HG02763 (cell line): ENCODE measurements around the gene TAS1R1.
A peak's percentile ranks its signal among the peaks of the same experiment; 100 is the strongest.

ENCODE experiments used
- ATAC-seq: cut with Tn5 transposase; IDR thresholded peaks from one replicate; pipeline ENCODE4 v1.9.1; 2021; ENCODE audit warnings: mild to moderate bottlenecking, moderate library complexity; ENCODE audit not compliant: unreplicated experiment

The TAS1R1 gene

DNA sequence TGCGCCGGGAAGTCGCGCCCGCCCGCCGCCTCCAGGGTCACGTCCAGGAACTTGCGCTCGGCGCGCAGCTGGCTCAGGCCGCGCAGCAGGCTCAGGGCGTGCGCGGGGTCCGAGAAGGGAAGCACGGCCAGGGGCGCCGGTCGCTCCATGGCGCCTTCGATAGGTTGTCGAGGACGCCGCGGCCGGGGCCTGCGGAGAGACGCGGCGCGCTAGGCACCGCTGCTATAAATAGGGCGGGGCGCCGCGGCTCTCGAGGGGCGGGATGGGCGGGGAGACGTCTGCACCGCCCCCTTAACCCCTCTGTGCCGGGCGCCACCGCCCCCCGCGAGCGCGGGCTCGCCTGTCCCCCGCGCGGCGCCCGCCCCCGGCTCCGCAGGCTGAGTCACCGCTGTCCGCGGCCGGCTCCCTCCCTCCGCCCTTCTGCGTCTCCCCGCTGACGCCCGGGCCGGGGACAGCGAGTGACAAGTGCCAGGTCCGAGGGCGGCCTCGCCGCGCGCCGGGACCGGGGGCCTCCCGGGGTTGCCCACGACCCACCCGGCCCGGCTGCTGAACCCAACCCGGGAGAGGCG lies 47.6 kb downstream of the TAS1R1 start, which contains the start of gene KLHL21:
TSS of gene KLHL21 (minus strand) at position 201 of the 569 bp plus-strand sequence. CDS start at position 149, 52 bp downstream.
- peak; percentile 52 for ATAC-seq

DNA sequence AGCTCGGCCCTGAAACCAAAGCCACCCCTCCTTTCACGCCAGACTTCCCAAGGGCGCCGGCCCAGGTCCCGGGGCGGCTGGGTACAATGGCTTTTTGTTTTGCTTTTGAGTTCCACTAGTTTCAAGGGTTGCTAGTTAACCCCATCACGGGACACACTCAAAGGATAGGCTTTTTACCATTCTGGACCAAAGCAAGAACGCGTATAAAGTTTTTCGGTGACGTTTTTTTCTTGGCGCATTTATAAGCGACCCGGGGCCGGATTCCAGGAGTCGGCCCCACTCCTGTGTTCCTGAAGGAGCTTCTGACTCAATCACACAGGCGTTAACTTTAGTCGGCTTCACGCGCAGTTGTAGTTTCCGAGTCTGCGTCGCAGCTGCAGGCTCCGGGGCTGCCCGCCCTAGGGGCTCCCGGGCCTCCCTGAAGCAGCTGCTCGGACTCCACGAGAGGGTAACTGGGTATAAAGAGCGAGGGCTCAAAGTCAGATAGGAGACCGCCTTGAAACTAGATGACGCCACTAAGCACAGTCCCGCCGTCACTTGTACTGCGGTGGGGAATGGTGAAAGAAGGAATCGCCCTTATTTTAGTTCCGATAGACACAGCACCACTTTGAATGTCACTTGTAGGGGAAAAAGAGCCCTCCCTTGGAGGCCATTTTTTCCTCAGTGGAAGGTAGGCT lies 48.3 kb downstream of the TAS1R1 start:
- peak; percentile 11 for ATAC-seq

DNA sequence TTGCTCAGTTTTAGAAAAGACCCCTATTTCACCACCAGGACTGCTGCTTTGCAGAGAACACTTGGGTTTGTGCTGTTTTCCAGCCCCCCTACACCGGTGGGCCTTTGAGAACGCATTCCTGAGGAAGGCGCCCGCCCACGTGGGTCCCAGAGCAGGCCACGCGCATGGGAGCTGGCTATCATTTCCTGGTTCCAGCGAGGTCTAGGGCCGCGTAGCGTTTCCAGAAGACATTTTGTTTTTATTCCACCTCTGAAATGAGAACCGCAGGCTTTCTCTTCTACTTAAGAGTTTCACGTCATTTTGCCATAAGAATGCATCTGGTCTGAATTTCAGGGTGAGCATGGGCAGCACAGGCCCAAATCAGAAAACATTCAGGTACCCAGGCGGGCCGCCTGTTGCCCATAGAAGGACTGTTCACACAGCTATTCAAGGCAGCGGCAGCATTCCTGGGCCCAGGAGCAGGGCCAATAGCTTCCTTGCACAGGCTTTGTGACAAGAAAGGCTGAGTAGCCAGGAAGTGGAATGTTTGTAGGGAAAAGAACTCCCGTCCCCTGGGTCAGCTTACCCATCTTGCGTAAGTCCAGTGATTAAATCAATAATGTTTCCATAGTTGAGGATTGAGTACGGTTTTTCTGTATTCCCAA lies 48.9 kb downstream of the TAS1R1 start:
- ATAC-seq = no peak

DNA sequence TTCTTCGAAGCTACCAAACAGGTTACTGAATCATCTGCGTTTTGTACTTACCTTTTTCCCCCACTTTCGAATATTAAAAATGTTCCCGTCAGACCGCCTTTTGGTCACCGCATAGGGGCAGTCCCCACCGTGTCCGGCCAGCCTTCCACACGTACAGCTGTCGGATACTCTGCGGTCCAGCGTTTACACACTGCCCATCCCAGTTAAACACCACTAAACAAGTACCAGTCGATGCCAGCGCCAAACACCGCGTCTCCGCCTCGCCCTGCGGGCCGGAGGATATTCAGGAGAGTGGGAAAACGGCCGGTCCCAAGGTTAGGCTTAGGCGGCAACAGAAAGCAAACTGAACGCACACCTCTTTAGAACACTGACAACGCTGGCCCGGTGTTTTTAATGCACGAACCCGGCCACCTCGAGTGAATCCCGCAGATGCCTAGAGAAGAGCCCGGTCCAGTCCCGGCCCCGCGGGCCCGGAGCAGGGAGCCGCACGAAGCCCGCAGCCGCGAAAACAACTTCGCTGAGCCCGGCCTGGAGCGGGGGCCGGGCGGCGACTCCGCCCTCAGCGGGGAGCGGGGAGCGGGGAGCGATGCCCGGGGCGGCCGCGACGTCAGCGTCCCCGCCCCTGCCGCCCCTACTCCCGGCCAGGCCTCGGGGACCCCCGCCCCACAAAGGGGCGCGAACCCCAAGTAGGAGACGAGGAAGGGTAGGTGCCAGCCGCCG lies 57.7 kb downstream of the TAS1R1 start:
- peak; percentile 24 for ATAC-seq

DNA sequence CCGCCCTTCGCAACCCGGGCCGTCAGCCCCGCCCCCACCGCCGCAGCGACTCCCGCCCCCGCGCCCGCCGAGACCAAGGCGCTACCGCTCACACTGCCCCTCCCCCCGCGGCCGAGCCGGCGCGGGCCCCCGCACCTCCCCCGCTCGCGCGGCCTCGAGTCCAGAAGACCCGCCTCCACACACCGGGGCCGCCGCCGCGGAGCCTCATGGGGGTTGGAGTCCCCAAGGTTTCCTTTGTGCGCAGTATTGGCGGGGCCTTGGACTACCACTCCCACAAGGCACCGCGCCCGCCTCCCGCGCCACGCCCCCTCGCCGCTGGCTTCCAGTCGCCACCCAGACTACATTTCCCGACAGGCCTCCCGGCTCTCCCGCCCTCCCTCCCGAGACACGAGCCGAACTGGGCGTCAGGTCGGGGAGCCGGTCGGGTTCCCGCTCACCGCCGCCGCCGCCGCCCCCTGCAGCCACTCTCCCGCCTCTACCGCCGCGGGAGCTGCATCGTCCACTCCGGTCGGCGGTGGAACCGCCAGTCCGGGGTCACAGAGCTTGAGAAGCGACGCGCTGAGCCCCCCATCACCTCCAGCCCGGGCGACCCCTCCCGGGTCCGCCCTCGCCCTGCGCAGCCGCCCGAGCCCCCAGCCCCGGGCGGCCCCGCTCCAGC lies 58.4 kb downstream of the TAS1R1 start, which contains the start of gene PHF13:
TSS of gene PHF13 (plus strand) at position 371 of the 658 bp plus-strand sequence. CDS start 336 bp downstream, outside the sequence.
- ATAC-seq = peak; percentile 92

DNA sequence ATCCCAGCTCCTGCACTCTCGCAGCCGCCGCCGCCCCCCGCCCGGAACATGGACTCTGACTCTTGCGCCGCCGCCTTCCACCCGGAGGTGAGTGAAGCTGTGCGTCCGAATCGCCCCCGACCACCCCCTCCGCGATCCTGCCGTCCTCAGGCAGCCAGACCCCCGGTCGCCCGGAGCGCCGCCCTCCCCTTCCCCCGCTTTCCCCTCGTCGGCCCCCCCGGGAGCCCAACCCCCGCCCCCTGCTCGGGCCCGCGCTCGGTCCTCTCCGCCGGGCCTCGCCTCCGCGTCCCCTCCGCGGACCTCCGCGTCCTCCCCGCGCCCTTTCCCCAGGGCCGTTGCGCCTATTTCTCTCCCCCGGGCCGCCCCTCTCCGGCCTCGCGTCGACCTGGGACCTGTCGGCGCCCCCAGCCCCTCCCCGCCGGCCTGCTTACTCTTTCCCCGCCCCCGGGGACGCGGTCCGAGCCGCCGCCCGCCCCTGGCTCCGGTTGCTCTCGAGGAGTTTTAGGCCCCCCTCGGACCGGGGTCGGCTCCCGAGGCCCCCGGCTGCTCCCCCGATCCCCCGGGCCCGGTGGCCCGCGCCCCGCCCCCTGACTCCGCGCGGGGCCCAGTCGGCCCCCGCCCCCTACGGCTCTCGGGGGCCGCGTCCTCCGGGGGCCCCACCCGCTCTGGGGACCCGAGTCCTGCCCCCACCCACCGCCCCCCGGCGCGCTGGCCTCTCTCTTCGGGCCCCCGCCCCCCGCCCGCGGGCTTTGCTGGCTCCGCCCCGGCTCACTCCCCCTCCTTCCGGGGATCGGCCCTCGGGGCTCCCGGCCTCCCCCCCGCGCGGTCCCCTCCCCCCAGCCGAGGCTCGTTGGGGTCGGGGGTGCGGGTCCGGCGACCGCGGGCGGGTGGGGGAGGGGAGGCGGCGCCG lies 59.2 kb downstream of the TAS1R1 start:
- ATAC-seq = no peak

DNA sequence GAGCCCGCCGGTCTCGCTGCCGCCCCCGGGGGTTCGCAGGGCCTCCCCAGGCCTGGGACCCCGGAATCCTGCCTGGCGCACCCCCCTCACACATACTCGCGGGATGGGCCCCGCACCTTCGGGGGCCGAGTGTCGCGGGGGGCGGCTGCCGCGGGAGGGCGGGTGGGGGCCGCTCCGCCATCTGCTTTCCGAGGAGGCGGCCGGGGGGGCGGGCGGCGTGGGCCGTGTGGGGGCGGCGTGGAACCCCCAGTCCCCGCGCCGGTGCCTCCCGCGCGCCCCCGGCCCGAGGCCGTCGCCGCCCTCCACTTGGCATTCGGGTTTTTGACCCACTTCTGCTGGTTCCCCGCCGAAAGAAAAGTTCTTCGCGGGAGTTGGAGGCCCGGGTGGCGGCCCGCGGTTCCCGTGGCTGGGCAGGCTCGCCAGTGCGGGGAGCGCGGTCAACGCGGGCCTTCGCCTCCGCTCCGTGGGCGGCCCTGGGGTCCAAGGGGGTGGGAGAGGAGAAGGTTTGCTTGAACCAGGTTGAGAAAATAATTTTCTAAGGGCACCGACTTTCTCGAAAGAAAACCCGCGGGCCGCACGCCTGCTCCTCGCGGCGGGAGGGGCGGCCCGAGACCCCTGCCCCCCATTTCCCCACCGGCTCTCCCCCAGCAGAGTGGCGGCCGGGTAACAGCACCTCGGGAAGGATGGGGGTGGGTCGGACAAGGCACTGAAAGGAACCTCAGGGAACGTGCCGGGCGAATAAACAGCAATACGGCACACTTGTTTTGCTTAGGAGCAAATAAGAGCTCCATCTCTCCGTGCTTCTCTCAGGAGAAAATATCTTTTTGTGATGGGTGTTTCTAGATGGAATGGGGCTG lies 60.0 kb downstream of the TAS1R1 start:
- ATAC-seq = no peak

DNA sequence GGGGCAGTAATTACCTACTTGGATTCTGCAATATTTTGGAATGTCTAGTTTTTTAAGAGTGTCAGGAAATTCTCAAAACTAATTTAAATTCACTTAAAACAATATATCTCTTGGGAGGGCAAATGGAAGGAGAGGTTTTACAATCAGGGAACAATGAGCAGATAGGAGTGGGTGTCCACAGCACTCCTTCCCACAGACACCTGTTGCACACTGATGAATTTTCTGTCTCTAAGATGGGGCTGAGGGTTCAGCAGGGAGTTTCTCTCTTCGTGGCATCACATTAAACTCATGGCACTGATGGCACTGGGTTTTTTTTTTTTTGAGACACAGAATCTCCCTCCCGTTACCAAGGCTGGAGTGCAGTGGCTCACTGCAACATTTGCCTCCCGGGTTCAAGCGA lies 63.9 kb downstream of the TAS1R1 start:
- no peak for ATAC-seq

DNA sequence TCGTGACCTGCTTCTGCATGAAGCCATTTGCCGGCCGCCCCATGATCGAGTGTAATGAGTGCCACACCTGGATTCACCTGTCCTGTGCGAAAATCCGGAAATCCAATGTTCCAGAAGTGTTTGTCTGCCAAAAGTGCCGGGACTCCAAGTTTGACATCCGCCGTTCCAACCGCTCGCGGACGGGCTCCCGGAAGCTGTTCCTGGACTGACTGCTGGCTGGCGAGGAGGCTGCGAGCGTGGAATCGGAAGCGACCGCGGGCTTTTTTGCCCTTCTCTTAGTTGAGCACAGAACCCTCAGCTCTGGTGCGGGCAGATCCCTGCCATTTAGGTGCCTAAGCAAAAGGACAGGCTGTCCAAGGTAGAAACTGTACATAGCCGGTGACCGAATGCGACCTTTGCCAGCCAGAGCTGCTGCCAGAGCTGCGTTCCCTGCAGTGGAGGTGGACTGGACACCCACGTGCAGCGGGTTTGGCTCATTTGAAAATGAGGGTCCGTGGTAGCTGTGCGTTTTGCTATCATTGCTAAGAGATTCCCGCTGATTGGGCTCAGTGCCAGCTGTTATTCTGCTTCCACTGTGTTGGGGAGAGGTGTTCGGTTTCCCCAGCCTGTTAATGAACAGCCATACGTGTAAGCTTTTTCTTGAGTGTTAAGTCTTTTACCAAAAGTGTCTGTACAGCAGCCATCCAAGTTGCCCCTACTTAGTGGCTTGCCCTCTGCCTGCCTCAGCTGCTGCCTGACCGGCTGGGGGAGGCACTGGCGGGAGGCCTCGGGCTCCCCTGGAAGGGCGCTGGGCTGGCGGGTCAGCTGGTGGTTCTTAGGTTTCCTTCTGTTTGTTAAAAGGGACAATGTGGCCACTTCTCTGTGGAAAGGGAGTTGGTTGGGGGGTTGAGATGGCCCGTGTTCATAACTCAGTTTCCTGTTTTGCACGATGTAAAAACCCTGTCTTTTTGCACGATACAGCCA lies 66.6 kb downstream of the TAS1R1 start:
- ATAC-seq = no peak

DNA sequence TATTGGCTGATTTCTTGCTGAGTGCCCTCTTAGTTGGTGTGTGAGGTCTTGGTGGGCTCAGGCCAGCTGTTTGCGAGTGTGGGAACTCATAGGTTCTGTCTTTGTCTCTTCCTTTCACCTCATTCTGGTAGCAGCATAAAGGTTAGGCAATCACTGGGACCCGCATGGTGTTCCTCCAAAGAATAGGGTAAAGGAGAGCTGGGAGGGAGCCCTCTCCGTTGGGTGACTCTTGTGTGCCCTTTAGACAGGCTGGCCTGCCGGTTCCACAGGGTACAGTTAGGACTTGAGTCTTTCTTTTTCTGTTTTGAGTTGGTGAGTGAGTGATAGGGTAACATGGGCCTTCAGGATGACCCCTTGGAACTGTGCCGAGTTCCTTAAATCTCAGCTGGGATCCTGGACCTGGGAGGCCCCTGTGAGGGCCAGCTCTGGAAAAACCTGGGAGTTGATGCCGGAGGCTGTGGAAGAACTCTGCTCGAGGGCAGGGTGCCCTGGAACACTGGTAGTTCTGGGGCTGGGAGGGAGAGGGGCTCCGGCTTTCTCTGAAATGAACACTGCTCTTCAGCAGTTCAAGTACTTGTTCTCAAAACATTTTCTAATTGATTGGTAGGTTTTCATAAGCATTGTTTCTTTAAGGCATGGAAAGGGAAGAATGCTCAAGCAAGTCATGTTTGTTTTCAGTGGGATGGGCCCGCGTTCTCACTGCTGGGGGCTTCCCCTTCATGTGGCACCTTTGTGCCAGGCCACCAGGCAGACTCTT lies 67.5 kb downstream of the TAS1R1 start:
- no peak for ATAC-seq

DNA sequence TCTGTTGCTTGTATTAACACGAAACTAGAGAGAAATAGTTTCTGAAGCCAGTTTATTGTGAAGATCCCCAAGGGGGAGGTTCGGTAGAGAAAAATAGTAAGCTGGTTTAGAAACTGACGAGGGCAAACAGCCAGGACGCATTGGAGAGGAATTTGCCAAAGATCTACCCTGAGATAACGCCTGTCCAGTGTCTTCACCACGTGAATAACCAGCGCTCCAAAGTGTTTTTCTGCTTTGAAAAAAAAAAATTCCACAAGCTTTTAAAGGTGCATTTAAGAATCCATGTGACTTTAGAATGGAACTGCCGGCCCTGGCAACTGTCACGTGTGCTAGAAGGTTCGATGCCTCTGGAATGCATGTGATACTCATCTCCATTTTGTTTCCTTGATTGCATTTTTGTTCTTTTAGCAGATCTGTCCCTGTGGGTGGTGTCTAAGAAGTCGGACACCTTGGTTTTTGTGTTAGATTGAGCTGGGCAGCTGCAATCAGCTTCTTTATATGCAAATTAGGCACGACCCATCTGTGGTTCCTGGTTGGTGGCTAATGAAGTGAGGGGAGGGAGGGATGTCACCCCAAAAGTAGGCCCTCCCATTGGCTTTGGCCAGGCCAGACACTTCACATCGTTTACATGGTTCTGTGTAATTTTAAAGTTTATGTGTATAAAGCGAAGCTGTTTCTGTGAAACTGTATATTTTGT lies 68.3 kb downstream of the TAS1R1 start:
- no peak for ATAC-seq

DNA sequence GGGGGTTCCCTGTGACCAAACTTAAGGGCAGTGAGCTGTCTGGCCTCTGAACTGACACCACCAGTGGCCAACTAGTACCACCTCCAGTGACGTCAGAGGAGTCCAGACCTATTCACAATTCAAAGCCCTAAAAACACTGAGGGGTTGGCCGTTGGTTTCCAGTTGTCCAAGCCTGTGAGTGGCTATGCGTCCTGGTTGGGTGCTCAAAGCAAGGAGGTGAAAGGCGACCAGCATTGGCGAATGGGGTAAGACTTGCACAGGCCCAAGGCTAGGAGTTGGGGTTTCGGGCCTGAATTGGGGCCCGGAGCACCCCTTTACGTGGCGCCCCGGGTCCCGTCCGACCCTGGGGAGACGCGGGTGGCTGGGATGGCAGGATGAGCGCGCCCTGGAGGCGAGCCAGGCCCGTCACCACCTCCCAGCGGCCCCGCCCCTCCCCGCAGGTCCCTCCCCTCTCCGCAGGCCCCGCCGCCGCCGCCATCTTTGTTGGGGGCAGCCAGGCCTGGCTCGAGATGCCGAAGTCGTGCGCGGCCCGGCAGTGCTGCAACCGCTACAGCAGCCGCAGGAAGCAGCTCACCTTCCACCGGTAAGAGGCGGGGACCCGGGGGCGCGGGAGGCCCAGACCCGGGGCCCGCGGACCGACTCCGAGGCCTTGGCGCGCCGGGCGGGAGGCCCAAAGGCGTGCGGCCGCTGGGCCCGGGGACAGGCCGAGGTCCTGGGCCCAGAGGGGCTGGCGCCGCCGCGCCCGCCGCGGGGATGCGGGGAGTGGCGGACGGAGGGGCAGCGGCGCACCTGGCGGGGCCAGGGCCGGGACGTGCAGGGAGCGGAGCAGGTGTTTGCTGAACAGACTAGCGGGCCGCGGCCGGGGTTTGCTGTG lies 69.8 kb downstream of the TAS1R1 start, which contains the start of gene THAP3:
TSS of gene THAP3 (plus strand) at position 159 of the 874 bp plus-strand sequence. CDS start at position 510, 351 bp downstream.
- ATAC-seq = peak; percentile 77

DNA sequence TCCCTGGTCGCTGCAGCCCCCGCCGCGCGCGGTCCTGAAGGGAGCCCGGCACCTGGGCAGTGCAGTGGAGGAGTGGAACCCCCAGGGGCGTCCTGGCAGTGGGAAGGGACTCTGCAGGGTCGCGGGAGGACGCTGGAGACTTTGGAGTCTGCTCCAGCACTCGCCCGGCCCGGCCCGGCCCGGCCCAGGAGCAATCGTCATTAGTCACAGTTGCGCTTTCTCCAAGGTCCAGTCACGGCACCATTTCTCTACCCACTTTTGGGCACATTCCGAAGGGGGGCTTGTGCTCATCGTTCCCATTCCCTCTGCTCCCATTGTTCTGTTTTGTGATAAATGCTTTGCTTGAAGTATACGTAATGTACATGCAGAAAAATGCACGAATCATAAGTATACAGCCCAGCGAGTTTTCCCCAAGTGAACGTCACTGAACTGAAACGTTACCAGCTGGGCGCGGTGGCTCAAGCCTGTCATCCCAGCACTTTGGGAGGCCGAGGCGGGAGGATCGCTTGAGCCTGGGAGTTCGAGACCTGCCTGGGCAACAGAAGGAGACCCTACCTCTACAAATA lies 70.6 kb downstream of the TAS1R1 start:
- no peak for ATAC-seq

DNA sequence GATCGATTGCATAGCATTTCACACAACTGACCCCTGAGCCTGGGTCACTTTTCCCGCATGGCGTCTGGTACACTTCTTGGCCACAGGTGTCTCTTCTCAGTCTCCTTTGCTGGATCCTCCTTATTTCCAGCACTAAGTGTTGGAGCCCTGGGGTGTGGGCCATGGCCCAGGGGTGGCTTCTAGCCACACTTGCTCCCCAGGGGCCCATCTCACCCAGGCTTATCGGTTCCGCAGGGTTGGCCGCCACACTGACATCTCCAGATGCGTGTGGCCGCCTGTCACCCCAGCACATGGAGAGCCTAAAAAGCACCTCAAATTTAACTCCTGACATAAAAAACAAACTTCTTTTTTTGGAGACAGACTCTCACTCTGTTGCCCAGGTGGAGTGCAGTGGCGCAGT lies 71.9 kb downstream of the TAS1R1 start:
- ATAC-seq = no peak
